HG02642 (cell line): ENCODE measurements around the gene FXYD3.
A peak's percentile ranks its signal among the peaks of the same experiment; 100 is the strongest.

Experiments used
- ATAC-seq: cut with Tn5 transposase; IDR thresholded peaks from one replicate; pipeline ENCODE4 v1.9.1; 2021; ENCODE audit warnings: mild to moderate bottlenecking; ENCODE audit not compliant: unreplicated experiment, poor library complexity

Gene FXYD3

GRCh38 chr19:35115177-35115951 is at the start of gene FXYD3:
Gene FXYD3, plus strand, starts transcription at chr19:35115823. Its CDS starts 3,554 bp downstream, at chr19:35119377.
- ATAC-seq, result no peak

- no peak for ATAC-seq
These were observed 49.5 kb upstream of the FXYD3 start for GRCh38 chr19:35066121-35066520.

GRCh38 chr19:35066691-35067563 is 48.7 kb upstream of the FXYD3 start:
- ATAC-seq, result peak; percentile 72

GRCh38 chr19:35068941-35069634 is 46.5 kb upstream of the FXYD3 start:
- no peak for ATAC-seq

GRCh38 chr19:35069696-35070095 is 45.9 kb upstream of the FXYD3 start:
- ATAC-seq, result no peak

GRCh38 chr19:35070471-35070870 is 45.2 kb upstream of the FXYD3 start:
- ATAC-seq, result no peak

- ATAC-seq, result no peak
These were observed 42.1 kb upstream of the FXYD3 start for GRCh38 chr19:35073516-35073915.

- ATAC-seq, result no peak
These were observed 41.7 kb upstream of the FXYD3 start for GRCh38 chr19:35073941-35074340.

GRCh38 chr19:35074426-35075201 is 41.0 kb upstream of the FXYD3 start:
- ATAC-seq, result no peak

- ATAC-seq, result no peak
These were observed 40.2 kb upstream of the FXYD3 start for GRCh38 chr19:35075202-35076025.

GRCh38 chr19:35076026-35076370 is 39.6 kb upstream of the FXYD3 start:
- ATAC-seq, result no peak

GRCh38 chr19:35076657-35077056 is 39.0 kb upstream of the FXYD3 start:
- ATAC-seq, result no peak

- no peak for ATAC-seq
These were observed 38.0 kb upstream of the FXYD3 start for GRCh38 chr19:35077411-35078223.

GRCh38 chr19:35079826-35080225 is 35.8 kb upstream of the FXYD3 start:
- ATAC-seq, result no peak

- no peak for ATAC-seq
These were observed 34.9 kb upstream of the FXYD3 start for GRCh38 chr19:35080613-35081170.

GRCh38 chr19:35081201-35081600 is 34.4 kb upstream of the FXYD3 start:
- ATAC-seq, result no peak

GRCh38 chr19:35083691-35084508 is 31.7 kb upstream of the FXYD3 start:
- no peak for ATAC-seq

- ATAC-seq, result no peak
These were observed 31.2 kb upstream of the FXYD3 start for GRCh38 chr19:35084509-35084762.
